HG03571 (cell line): ENCODE data around the gene SLC25A2.
"Not testable (repeated sequence)": the region's sequence is repeated elsewhere in the genome, so short reads cannot be mapped to it uniquely, and the experiment has no call there.

Experiments used
- ATAC-seq: cut with Tn5 transposase; IDR thresholded peaks from one replicate; pipeline ENCODE4 v1.9.1; 2021; ENCODE audit not compliant: unreplicated experiment

Gene SLC25A2

DNA sequence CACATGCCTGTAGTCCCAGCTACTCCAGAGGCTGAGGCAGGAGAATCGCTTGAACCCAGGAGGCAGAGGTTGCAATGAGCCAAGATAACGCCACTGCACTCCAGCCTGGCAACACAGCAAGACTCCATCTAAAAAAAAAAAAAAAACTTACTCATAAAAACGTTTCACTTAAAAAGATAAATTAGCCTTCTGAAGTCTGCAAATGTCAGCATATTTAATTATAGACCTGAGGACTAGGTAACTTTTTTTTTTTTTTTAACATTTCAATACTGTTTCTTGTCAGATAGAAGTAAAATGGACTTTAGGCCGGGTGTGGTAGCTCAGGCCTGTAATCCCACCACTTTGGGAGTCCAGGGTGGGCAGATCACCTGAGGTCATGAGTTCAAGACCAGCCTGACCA is 13.1 kb upstream of the SLC25A2 start:
- not testable (repeated sequence) for ATAC-seq

DNA sequence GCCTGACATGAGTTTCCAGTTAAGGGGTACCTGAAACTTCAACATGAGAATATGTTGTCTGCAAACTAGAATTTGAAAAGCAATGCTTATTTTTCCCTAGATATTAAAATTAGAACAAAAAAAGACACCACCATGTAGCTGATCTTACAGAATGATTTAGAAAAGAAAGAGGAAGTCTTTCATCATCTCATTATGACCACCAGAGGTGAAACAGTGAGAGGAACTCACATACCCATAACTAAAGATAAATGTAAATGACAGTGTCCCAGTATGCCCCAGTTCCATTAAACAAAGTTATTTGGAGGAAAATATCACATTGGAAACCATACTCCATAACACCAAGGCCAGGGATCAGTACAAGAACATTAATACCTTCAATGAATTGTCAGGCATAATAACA is 9.9 kb upstream of the SLC25A2 start:
- ATAC-seq, result no peak

DNA sequence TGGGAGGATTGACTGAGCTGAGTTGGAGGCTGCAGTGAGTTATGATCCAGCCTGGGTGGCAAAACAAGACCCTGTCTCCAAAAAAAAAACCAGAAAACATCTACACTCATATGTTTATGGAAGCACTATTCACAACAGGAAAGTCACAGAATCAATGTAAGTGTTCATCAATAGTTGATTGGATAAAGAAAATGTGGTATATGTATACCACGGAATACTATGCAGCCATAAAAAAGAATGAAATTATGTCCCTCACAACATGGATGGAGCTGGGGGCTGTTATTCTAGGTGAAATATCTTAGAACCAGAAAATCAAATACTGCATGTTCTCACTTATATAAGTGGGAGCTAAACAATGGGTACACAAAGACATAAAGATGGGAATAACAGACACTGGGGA is 2.8 kb upstream of the SLC25A2 start:
- ATAC-seq, result no peak

DNA sequence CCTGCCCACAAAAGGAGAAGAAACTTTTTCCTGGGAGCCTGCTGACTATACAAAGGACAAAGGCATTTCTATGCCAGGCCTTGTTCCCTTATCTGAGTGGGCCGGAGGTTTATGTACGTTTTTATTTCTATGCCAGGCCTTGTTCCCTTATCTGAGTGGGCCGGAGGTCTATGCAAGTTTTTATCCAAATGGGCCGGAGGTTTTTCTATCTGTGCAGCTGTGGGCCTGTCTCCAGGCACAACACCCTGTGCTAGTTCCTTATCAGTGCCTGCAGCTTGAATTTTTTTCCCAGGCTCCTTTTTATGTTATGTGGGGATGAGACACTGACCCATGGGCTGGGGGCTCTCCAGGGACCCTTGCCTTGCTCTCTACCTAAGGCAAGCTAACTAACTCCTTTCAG is 5.5 kb downstream of the SLC25A2 start:
- no peak for ATAC-seq

DNA sequence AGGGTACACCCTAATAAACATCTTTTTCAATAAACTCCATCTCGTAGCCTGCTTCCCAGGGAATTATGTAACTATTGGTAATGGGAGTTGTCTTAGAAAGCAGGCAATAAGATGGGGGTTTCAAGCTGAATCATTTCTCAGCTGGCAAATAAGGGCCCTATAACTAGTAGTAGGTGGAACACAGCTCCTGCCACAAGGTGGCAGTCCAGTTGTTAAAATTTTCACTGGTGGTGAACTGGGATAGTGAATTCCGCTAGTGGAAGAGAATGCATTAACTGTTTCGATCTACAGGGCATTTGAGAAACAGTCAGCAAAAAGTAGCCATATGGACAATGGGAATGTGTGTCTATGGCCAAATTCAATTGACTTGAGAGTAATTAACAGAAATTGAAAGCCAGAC is 30.9 kb downstream of the SLC25A2 start:
- ATAC-seq, result no peak

DNA sequence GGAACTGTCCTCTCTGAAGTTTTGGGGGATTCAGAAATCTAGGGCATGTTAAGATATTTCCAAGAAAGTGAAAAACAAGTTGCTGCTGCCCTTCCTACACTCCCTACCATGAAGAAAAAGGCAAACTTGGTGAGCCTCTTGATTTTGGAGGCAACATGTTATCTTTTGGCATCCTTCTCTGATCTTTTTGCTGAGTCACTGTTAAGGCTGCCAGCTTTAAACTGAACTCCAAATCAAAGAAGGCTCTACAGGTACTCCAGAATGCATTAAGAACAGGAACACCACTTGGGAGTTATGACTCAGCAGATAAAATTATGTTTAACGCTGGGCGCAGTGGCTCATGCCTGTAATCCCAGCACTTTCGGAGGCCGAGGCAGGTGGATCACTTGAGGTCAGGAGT is 34.7 kb downstream of the SLC25A2 start:
- ATAC-seq, result no peak

DNA sequence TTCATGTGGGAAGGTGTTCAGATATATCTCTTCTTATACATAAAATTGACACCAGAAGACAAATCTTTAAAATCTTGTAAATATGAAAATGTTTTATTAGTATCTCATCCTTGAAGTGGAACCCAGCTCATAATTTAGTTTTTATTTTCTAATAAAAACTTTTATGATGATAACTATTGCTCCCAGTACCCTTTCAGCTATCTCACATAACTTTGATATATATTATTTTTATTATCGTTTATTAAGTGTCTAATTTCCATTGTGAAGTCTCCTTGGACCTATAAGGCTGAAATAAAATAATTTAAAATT is 42.7 kb downstream of the SLC25A2 start:
- no peak for ATAC-seq

DNA sequence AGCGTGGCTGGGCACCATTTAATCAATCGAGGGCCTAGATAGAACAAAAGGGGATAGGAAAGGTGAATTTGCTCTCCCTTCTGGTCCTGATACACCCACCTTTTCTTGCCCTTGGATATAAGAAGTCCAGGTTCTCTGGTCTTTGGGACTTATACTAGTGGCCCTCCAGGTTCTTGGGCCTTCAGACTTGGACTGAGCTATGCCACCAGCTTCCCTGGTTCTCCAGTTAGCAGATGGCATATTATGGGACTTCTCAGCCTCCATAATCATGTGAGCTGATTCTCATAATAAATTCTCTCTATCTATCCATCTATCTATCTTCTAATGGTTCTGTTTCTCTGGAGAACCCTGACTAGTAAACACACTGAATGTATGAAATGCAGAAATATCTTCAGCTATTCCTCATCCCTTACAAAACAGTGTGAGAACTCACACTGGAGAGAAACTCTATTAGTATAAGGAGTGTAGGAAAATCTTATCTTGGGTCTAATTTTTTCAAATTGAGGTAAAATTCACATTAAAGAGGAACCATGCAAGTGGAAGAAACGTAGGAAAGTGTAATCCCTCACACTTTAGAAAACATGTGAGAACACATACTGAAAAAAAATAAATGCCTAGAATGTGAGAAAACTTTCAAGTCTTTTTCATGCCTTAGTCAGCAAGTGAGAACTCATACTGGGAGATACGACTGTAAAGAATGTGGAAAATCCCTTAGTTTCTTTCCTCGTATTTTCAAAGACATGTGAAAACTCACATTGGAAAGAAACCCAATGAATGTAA is 43.2 kb downstream of the SLC25A2 start:
- no peak for ATAC-seq

DNA sequence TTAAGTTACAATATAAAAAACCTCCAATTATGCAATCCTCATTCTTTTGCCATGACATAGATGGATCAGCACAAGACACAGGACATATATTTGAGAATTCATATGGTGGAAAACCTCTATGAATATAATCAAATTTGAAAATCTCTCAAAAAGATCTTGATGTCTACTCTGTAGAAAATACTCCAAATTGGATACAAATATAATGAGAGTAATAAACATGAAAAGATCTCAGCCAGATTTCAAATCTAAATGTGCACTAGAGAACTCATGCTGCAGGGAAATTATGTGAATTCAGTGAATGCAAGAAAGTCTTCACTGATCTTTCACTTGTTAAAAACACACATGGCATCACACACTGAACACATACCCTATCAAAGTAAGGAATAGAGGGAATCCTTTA is 44.9 kb downstream of the SLC25A2 start:
- no peak for ATAC-seq

DNA sequence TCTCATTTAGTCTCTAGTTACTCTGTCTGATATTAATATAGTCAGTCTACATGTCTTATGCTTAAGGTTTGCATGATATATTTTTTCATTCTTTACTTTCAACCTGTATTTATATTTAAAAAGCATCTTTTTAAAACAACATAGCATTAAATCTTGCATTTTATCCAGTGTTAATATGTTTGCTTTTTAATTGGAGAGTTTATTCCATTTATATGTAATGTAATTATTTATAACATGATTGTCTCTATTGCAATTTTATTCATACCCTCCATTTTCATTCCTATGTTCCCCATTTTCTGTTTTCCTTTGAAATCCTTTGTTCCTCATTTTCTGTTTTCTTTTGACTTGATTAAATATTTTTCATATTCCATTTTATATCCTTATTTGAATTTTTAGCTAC is 45.4 kb downstream of the SLC25A2 start:
- no peak for ATAC-seq
